NCI-H524 (cell line): Measurements from ENCODE around the gene OR2T12.
A peak's percentile ranks its signal among the peaks of the same experiment; 100 is the strongest.
"Not testable (repeated sequence)": the region's sequence is repeated elsewhere in the genome, so short reads cannot be mapped to it uniquely, and the experiment has no call there.

Experiments
- DNase-seq, 2 experiments: peaks; one replicate each; lab custom pipeline; 2025; lab: John Stamatoyannopoulos, UW

Gene OR2T12, protein sequence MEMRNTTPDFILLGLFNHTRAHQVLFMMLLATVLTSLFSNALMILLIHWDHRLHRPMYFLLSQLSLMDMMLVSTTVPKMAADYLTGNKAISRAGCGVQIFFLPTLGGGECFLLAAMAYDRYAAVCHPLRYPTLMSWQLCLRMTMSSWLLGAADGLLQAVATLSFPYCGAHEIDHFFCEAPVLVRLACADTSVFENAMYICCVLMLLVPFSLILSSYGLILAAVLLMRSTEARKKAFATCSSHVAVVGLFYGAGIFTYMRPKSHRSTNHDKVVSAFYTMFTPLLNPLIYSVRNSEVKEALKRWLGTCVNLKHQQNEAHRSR

GRCh38 chr1:248303324-248303723, at the start of gene OR2T12:
TSS of gene OR2T12 (minus strand) at chr1:248303424. CDS start at chr1:248295578, 7,846 bp downstream.
- DNase-seq, result no peak

- DNase-seq, result no peak
These were observed 45.3 kb upstream of the OR2T12 start, which contains the start of gene OR14C36 for GRCh38 chr1:248348475-248348874. TSS of gene OR14C36 (plus strand) at chr1:248348775. CDS start at chr1:248348775, 0 bp downstream.

- no peak for DNase-seq
These were observed 40.2 kb upstream of the OR2T12 start for GRCh38 chr1:248343451-248343850.

GRCh38 chr1:248324468-248324867, 21.2 kb upstream of the OR2T12 start, which contains the start of gene OR2M7:
TSS of gene OR2M7 (minus strand) at chr1:248324568. CDS start at chr1:248324568, 0 bp downstream.
- DNase-seq, result no peak

GRCh38 chr1:248316796-248317195, 13.6 kb upstream of the OR2T12 start:
- no peak for DNase-seq

- not testable (repeated sequence) for DNase-seq
These were observed 3.5 kb upstream of the OR2T12 start for GRCh38 chr1:248306740-248307139.

DNA sequence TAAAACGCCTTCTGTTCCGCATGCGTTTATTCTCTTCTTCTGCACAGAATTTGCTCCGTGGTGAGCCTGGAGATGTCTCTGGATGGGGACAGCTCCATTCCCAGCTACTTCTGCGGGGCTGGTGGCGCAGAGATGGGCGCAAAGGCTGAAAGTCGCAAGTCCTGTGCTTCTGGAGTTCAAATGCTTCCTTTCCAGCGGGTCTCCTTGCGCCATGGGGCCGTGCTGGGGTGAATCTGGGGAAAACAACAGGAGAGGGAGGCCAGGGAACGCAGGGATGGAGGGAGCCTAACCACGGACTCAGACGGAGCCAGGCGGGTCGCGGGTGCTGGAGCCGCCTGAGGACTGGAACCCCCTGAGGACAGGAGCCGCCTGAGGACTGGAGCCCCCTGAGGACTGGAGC, 2.9 kb upstream of the OR2T12 start:
- DNase-seq, result no peak

DNA sequence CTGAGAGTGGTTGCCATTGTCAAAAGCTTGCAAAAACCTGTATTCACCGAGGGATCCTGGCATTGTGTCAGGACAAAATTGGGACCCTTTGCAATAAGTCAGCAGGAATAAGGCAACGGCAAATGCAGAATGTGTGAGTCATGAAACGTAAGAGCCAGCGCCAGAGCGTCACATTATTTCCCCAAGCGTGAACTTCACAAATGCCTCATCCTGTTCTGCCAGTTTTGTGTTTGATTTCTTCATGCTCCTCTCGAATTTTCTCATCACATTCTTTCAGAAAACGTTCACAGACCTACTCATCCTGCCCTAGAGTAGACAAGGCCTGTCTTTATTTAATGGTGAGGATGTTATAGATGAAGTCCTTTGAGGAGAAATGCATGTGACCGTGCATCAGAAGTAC, 2.4 kb upstream of the OR2T12 start:
- DNase-seq, result not testable (repeated sequence)

- DNase-seq, result no peak
These were observed 14.8 kb downstream of the OR2T12 start for GRCh38 chr1:248288391-248288790.

DNA sequence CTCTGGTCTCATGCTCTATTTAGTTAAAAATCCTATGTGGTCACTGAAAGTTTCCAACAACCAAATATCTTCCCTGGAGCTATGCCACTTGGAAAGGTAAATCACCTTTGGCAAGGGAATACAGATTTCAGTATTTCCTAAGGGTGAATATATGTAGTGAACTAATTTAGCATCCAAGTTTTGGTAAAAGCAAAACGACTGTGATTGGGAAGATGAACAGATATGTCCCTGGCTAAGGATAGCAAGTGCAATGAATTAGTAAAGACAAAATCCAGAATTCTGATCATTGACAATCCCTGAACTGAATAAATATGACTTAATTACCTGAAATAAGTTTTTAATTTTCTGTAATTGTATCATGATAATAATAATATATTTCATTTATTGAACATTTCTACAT, 25.3 kb downstream of the OR2T12 start, which contains the start of gene OR2T33:
OR2T33 (minus strand) TSS at position 101 of the 400 bp plus-strand sequence. CDS start 4,162 bp downstream, outside the sequence.
- no peak for DNase-seq

GRCh38 chr1:248273225-248273624, 30.0 kb downstream of the OR2T12 start:
- not testable (repeated sequence) for DNase-seq

- no peak for DNase-seq
These were observed 35.0 kb downstream of the OR2T12 start for GRCh38 chr1:248268178-248268577.

- not testable (repeated sequence) for DNase-seq
These were observed 43.9 kb downstream of the OR2T12 start for GRCh38 chr1:248259309-248259708.

- DNase-seq, result peak in 1 of 2 experiments; percentile 43
These were observed 60.0 kb downstream of the OR2T12 start for GRCh38 chr1:248243204-248243603.
